Posterior vena cava (tissue), 2 donors: ENCODE data around the gene FCGR3A. TPM values are rescaled to one million over a fixed set of nuclear protein-coding genes. Genes with fewer than 3 reads are reported as not detected.
"Not testable (repeated sequence)": the region's sequence is repeated elsewhere in the genome, so short reads cannot be mapped to it uniquely, and the experiment has no call there.

Experiments used
- DNase-seq: peaks from one replicate; pipeline ENCODE4 v3.0.0-alpha.2; 2020; ENCODE audit warnings: low spot score
- intact Hi-C, 2 donors: fragments of 100-400 bp; cut with DNase I; formaldehyde crosslinking; loops; one replicate each; pipeline versions ENCODE4 v1.14.1 to v1.14.2; 2022 to 2023
- total RNA-seq, 2 donors: library from RNA; stranded (reverse); fragmentation: NEBNext Ultra II Directional; extraction: Animal tissue kit (Norgen Biotek cat#: 25700); gene quantifications; one replicate each; pipeline ENCODE4 v1.2.1, GENCODE V29; 2021
- donor health status: DM: yes; HTN: yes; CAD: no.
- donor health status: DM: yes; HTN: yes; CAD: no.

FCGR3A gene
- total RNA-seq, 2 donors from 2014 or later, result 41.0 to 64.2 TPM

DNA sequence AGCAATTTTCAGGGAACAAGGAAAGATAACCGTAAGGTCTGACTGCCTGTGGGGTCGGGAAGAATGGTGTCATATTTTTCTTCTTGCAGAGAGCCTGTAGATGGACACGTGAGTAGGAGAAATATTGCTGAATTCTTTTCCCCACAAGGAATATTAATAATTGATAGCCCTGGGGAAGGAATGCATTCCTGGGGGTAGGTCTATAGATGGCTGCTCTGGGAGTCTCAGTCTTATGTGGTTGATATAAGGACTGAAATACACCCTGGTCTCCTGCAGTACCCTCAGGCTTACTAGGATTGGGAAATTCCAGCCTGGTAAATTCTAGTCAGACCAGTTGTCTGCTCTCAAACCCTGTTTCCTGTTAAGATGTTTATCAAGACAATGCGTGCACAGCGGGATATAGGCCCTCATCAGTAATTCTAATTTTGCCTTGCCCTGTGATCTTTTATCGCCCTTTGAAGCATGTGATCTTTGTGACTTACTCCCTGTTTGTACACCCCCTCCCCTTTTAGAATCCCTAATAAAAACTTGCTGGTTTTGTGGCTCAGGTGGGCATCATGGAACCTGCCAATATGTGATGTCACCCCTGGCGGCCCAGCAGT is 12.4 kb downstream of the FCGR3A start:
- intact Hi-C loops, DNase-seq: not testable (repeated sequence)

DNA sequence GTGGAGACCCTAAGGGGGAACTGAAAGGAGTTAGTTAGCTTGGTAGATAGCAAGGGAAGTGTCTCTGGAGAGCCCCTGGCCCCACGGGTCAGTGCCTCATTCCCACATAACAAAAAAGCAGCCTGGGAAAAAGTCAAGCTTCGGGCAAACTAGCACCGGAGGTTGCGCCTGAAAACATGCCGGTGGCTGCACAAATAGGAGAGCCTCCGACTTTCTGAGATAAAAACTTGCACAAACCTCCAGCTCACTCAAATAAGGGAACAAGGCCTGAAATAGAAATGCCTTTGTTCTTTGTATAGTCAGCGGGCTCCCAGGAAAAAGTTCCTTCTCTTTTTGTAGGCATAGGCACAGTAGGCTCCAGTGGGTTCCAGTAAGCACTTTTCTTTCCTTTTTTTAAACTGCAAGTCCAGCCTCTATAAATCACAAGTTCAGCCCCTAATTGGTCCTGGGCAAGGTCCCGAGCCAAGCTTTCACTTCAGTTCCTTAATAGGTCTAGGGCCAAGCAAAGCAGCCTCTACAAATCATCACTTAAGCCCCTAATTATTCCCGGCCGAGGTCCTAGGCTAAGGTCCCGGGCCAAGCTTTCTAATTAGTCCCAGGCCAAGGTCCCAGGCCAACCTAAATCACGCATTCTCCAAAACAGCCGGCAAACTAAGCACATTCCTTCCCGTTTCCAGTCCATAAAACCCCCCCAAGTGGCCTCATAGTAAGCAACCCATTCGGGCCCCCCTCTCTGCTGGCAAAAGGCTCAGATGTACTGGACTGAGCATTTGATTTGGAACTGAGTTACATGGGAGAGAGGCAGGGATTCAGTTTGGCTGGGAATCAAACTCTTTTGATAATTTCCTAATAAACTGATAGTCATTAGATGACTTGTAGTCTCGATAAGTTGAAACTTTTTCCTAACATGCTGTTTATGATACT is 16.7 kb downstream of the FCGR3A start:
- DNase-seq, intact Hi-C loops: not testable (repeated sequence)

DNA sequence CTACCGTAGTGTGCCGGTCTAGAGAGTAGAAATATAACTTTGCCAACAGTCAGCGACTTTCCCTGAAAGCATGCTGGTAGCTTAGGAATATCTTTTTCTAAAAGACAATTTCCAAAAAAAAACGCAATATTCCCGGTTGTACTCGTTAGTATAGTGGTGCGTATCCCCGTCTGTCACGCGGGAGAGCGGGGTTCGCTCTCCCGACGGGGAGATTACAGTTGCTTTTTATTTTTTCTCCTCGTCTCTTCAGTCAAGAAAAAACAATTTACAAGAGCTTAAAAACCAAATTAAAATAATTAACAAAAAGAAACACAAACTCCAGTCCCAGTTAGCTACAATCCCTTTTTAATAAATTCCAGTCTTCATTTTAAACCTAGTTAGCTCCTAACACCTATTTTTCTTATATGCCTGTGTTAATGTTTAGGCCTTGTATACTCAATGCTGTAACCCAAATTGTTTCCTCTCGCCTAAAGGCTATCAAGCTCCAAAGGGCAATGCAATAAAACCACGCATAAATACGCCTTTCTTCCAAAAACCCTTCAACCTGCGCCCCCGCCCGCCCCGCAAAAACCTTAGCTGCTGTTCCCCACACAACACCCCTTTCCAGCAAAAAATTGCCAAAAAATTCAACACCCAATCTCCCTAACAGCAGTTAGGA is 17.5 kb downstream of the FCGR3A start:
- intact Hi-C loops, result no loop called here
- DNase-seq, result no peak

DNA sequence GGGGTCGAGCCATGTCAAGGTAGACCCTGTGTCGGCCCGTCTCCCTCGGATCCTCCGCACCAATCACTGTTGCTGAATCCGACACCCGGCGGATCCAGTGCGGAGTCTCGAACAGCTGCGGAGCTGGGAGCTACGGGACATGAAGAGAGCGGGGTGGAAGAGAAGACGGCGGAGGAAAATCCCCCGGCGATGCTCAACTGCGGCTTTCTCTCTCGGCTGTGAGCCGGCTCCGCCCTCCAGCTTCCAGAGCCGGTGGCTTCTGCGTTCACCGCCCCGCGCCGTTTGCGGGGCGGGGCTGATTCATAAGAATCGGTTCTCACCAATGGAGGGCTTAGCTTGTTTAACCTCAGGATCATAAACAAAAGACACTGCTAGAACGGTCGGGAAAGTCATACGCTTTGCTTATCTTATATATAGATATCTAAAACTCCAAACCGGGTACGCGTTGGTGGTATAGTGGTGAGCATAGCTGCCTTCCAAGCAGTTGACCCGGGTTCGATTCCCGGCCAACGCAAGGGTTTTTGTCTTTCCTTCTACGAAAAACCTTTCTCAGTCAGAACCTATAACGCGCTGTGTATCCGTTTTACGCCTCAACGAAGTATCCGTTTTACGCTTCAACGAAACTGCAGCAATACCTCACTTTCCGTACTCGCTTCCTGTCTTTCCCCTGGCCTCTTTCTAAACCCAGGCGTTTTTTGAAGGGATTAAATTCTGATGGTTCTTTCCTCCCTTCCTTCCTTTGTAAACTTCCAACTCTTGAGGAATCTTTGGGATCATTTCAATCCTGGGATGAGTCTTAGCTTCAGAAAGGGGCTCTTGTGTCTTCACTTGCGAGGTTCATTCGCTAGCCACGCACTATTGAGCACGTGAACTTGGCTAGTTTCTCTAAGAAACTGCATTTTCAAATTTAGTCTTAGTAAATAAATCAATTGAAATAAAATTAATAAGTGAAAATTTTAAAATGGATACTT is 18.7 kb downstream of the FCGR3A start:
- peak; percentile 93 for DNase-seq
- intact Hi-C loops, result not testable (repeated sequence)

DNA sequence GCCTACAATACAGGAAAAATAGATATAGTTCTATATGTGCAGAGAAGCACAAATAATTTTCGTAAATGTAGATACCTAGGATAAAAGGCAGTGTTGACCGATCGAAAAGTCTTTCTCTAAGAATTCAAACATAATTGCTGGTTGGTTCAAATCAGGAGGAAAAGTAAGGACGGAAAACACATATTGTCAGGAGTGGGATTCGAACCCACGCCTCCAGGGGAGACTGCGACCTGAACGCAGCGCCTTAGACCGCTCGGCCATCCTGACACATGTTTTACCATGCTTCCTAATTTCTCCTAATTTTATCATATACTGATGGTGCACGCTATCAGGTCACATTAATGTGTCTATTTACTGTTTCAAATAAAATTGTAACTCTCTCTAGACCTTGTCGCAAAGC is 19.5 kb downstream of the FCGR3A start:
- intact Hi-C loops, result not testable (repeated sequence)
- DNase-seq, result peak; percentile 86

DNA sequence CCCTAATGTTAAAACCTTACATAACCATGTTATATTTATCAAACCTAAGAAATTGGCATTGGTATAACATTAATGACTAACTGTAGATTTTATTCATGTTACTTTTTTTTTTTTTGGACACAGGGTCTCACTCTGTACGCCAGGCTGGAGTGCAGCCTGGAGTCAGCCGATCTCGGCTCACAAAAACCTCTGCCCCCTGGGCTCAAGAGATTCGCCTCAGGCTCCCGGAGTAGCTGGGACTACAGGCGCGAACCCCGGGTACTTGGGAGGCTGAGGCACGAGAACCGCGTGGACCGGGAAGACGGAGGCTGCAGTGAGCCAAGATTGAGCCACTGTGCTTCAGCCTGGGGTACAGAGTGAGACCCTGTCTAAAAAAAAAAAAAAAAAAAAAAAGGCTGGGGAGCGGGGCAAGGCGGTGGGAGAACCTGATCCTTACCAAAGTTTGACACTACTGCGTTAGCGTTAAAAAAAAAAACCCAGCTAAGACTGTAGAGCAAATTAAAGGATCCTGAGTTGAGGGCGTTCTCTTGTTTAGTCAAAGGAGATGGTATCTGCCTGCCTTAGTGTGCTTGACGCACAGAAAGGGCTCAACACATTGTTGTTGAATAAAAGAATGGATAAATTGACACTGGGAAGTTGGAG is 20.0 kb downstream of the FCGR3A start:
- DNase-seq, intact Hi-C loops: not testable (repeated sequence)

DNA sequence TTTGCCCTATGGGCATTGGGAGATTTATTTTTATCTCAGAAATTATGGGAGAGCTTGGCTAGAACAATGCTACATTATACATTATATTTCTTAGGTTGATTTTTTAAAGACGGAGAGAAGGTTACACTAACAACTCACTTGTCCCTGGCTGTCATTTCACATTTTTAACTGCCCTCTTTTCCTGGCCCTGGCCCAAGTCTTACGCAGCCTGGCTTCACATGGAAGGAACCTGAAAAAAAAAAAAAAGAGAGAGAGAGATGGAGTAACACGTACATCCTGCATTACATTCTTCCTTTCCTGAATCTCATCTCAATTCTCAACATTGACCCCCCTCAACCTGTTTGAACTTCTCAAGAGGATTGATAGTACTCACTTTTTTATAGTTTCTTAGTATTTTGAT is 21.1 kb downstream of the FCGR3A start:
- intact Hi-C loops, DNase-seq: not testable (repeated sequence)

DNA sequence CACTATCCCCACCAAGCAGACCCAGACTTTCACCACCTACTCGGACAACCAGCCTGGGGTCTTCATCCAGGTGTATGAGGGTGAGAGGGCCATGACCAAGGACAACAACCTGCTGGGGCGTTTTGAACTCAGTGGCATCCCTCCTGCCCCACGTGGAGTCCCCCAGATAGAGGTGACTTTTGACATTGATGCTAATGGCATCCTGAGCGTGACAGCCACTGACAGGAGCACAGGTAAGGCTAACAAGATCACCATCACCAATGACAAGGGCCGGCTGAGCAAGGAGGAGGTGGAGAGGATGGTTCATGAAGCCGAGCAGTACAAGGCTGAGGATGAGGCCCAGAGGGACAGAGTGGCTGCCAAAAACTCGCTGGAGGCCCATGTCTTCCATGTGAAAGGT is 23.7 kb downstream of the FCGR3A start:
- intact Hi-C loops, DNase-seq: not testable (repeated sequence)

DNA sequence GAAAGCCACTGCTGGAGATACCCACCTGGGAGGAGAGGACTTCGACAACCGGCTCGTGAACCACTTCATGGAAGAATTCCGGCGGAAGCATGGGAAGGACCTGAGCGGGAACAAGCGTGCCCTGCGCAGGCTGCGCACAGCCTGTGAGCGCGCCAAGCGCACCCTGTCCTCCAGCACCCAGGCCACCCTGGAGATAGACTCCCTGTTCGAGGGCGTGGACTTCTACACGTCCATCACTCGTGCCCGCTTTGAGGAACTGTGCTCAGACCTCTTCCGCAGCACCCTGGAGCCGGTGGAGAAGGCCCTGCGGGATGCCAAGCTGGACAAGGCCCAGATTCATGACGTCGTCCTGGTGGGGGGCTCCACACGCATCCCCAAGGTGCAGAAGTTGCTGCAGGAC is 24.3 kb downstream of the FCGR3A start:
- intact Hi-C loops, DNase-seq: not testable (repeated sequence)

DNA sequence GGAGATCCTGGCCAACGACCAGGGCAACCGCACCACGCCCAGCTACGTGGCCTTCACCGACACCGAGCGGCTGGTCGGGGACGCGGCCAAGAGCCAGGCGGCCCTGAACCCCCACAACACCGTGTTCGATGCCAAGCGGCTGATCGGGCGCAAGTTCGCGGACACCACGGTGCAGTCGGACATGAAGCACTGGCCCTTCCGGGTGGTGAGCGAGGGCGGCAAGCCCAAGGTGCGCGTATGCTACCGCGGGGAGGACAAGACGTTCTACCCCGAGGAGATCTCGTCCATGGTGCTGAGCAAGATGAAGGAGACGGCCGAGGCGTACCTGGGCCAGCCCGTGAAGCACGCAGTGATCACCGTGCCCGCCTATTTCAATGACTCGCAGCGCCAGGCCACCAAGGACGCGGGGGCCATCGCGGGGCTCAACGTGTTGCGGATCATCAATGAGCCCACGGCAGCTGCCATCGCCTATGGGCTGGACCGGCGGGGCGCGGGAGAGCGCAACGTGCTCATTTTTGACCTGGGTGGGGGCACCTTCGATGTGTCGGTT is 24.8 kb downstream of the FCGR3A start:
- intact Hi-C loops, DNase-seq: not testable (repeated sequence)

DNA sequence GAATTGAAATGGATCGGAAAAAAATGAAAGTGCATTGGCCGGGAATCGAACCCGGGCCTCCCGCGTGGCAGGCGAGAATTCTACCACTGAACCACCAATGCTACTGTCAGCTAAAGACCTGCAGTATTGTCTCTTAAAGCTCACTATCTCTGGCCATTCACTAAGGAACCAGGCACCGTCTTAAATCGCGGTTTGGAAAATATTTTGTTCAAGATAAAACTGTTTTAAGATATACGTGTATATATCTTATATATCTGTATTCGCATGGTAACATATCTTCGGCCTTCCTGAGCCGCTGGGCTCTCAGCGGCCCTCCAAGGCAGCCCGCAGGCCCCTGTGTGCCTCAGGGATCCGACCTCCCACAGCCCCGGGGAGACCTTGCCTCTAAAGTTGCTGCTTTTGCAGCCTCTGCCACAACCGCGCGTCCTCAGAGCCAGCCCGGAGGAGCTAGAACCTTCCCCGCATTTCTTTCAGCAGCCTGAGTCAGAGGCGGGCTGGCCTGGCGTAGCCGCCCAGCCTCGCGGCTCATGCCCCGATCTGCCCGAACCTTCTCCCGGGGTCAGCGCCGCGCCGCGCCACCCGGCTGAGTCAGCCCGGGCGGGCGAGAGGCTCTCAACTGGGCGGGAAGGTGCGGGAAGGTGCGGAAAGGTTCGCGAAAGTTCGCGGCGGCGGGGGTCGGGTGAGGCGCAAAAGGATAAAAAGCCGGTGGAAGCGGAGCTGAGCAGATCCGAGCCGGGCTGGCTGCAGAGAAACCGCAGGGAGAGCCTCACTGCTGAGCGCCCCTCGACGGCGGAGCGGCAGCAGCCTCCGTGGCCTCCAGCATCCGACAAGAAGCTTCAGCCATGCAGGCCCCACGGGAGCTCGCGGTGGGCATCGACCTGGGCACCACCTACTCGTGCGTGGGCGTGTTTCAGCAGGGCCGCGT is 25.5 kb downstream of the FCGR3A start, which contains the start of gene HSPA6:
HSPA6 (plus strand) TSS at position 724 of the 925 bp plus-strand sequence; CDS start at position 843, 119 bp downstream.
- DNase-seq, result peak; percentile 86

DNA sequence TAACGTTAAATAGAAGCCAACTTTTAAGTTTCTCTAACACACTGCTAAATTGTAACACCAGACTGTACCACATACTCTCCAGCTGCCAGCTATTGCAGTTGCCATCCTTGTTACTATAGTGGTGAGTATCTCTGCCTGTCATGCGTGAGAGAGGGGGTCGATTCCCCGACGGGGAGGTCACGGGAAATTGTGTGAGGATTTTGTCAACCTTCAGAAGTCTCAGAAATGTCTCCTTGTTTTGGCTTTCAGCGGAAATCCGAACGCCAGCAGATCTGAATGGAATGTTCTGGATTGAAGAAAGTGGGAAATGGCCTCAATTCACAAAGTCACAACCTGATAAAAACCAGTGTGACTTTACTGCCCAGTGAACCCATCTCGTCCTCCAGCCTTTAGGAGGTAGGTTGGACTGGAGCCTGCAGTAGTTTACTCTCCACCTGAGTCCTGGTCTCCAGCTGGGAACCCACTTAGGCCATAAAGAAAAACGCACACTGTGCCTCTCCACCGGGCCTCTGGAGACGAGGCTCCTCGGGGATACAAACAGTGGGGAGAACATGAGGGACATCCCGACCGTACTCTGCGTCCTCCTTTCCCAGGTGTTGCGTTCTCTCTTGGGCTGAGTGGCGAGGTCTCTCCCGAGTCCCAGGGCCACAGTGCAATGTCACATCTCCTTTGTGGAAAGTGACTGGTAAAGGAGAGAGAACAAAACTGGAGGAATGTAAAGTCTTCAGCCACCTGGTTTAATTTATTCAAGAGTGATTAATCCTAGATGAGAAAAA is 26.4 kb downstream of the FCGR3A start:
- DNase-seq, result not testable (repeated sequence)

More for the DNA sequence above, 25.5 kb downstream of the FCGR3A start, which contains the start of gene HSPA6:
- intact Hi-C loops, result not testable (repeated sequence)

DNA sequence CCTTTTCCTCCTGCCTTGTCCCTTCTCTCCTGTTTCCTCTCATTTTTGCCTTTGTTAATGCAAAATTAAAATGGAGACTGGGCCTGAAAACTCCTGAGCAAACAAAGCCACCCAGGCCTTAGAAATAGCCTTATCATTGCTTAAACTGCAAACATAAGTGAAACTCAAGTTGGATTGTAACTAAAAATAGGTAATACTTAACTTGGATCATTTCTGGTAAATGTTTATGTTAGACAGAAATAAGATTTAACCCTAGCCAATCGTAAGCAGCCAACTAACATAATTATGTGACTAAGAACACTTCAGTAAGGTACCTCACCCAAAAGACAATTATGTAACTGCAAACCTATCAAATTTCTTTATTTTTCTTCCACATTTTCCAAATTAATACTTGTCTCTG is 35.7 kb downstream of the FCGR3A start:
- intact Hi-C loops, DNase-seq: not testable (repeated sequence)

More for the DNA sequence above, 26.4 kb downstream of the FCGR3A start:
- intact Hi-C loops, result not testable (repeated sequence)

DNA sequence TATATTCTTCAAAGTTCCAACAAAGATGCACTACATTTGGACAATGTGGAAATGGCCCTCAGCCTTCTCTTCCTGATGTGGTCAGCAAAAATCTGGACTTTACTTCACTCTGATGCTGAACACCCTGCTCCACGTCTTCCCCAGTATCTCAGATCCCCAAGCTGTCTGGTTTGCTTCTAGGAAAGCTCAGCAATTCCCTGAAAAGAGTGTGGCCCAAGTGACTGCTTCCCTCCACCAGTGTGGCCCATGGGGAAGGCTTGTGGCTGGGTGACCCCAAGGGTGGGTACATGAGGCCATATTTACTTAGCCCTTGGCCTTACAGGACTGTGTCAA is 36.2 kb downstream of the FCGR3A start:
- intact Hi-C loops, DNase-seq: not testable (repeated sequence)

DNA sequence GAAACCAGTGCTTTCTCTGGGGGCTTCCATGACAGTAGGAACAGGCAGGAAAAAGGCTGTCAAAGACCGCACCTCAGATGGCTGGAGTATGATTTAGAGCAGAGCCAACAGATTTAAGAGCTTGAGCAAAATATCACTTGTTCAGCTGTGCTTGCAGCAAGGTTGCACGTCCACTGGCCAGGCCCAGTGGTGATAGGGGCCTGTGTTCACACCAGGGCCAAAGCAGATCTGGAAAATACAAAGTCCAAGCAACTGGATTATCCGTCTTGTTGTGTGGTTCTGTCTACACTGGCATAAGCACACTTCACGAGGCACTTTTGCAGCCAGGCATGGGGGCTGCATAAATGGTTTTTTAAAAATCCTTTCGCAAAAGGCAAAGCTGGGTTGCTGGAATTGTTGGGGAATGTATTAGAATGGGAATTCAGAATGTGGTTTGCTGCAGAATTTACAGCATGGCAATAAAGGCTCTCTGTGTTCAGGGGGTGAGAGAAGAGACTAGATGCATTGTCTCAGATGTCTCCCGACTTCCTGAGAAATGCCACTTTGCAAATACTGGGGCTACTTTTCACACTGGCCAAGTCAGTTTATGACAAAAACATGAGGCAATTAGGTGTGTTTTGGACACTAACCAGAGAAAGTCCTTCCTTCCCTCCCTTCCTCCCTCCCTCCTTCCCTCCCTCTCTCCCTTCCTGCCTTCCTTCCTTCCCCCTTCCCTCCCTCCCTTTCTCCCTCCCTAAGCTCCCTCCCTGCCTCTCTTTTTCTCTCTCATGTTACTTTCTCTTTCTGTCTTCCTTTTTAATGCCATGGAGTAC is 36.8 kb downstream of the FCGR3A start:
- DNase-seq, intact Hi-C loops: not testable (repeated sequence)

DNA sequence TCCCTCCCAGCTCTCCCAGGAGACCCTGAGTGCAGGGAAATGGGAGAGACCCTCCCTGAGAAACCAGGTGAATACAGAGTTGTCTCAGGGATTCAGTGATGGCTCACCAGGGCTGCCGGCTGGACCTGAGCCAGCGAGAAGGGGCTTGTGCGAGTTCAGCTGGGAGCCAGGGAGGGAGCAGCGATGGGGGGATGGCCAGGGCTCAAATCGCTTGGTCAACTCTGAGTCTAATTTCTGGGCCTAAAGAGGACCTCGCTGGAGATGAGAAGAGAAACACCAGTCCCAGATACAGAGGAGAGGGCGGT is 37.9 kb downstream of the FCGR3A start:
- no peak for DNase-seq
- intact Hi-C loops, result no loop called here
